HepG2 (cell line): ENCODE results near the gene VWC2L. TPM values are rescaled to one million over a fixed set of nuclear protein-coding genes. Genes with fewer than 3 reads are reported as not detected.

Source experiments
- ATAC-seq: fragments of 200-7000 bp; cut with Tn5 transposase; 3 replicates; pipeline ENCODE4 v1.9.1; 2020; ENCODE audit warnings: mild to moderate bottlenecking, moderate library complexity
- BruUV-seq: library from RNA; stranded (reverse); fragments of 400-500 nt; replicated peaks from 2 replicates; lab custom pipeline; 2021; lab: Mats Ljungman, UMichigan
- CTCF ChIA-PET: fragments of 300-600 bp; formaldehyde crosslinking; extraction: SDS; loops from one replicate; lab custom pipeline; 2021; ENCODE audit warnings: low total read pairs, inconsistent platforms, low intra/inter-chr PET ratio; lab: Yijun Ruan, JAX
- POLR2A ChIA-PET: fragments of 350-600 bp; sonication (Branson Sonifier 250); formaldehyde crosslinking; loops from one replicate; lab custom pipeline; 2020; ENCODE audit warnings: antibody characterized with exemption, inconsistent platforms; lab: Yijun Ruan, JAX
- DNase-seq: peaks from one replicate; pipeline ENCODE4 v3.0.0-alpha.2; 2015; ENCODE audit warnings: low spot score
- FAIRE-seq: peaks from 3 replicates; lab custom pipeline; 2011; peaks lifted over from hg19 to GRCh38; lab: Jason Lieb, UNC
- H2AFZ ChIP-seq: one replicate; pipeline ENCODE4 v1.6.1; 2011; ENCODE audit warnings: low read length, inconsistent platforms
- H3K27ac ChIP-seq: fragments of 300-600 bp; 3 replicates; pipeline ENCODE4 v1.8.0; 2011; ENCODE audit warnings: mixed run types, mild to moderate bottlenecking, mixed read lengths, low read length, inconsistent platforms; ENCODE audit not compliant: insufficient read depth; ENCODE audit errors: extremely low read length
- H3K27me3 ChIP-seq, 2 experiments: fragments of 200-600 bp in 1 of 2; 2 replicates in 1 of 2; 3 replicates in 1 of 2; pipeline versions ENCODE4 v1.6.0 to v1.8.0; 2011; ENCODE audit warnings: low read length in 2 of 2, mild to moderate bottlenecking in 2 of 2, moderate library complexity in 2 of 2, inconsistent platforms in 1 of 2; ENCODE audit not compliant: insufficient read depth in 2 of 2, control insufficient read depth in 1 of 2
- H3K36me3 ChIP-seq, 2 experiments: fragments of 200-600 bp in 1 of 2; replicated peaks in 1 of 2; 2 replicates in 1 of 2; 3 replicates in 1 of 2; pipeline versions ENCODE4 v1.5.1 to v1.8.0; 2011; ENCODE audit warnings: low read length in 2 of 2, inconsistent platforms in 1 of 2; ENCODE audit not compliant: insufficient read depth in 2 of 2, control insufficient read depth in 1 of 2
- H3K4me1 ChIP-seq: 2 replicates; pipeline ENCODE4 v1.5.1; 2012; ENCODE audit warnings: low read length, inconsistent platforms; ENCODE audit not compliant: insufficient read depth
- H3K4me2 ChIP-seq: 2 replicates; pipeline ENCODE4 v1.6.0; 2011; ENCODE audit warnings: low read depth, low read length, inconsistent platforms
- H3K4me3 ChIP-seq, 3 experiments: fragments of 200-600 bp in 1 of 3; sonication (generic), shearing (Covaris generic) in 1 of 3; replicated peaks in 1 of 3; 2 replicates each; pipeline ENCODE4 v1.5.1; 2011 to 2016; ENCODE audit warnings: low read length in 3 of 3, inconsistent platforms in 2 of 3, low read depth in 2 of 3, mild to moderate bottlenecking in 2 of 3, control low read depth in 1 of 3, mixed read lengths in 1 of 3; ENCODE audit not compliant: insufficient read depth in 1 of 3
- H3K79me2 ChIP-seq: one replicate; pipeline ENCODE4 v1.6.1; 2011; ENCODE audit warnings: low read length, inconsistent platforms; ENCODE audit not compliant: insufficient read depth
- H3K9ac ChIP-seq: 2 replicates; pipeline ENCODE4 v1.6.0; 2011; ENCODE audit warnings: mild to moderate bottlenecking, low read depth, low read length, inconsistent platforms; ENCODE audit not compliant: insufficient read depth
- H3K9me3 ChIP-seq: 2 replicates; pipeline ENCODE4 v1.5.1; 2012; ENCODE audit warnings: mild to moderate bottlenecking, low read length
- H4K20me1 ChIP-seq: 2 replicates; pipeline ENCODE4 v1.6.0; 2011; ENCODE audit warnings: inconsistent platforms, mild to moderate bottlenecking, low read length, moderate library complexity; ENCODE audit not compliant: insufficient read depth
- ARNT ChIP-seq: fragments of 450-650 bp; IDR thresholded peaks from 2 replicates; pipeline ENCODE4 v1.6.1; 2017
- EZH2 ChIP-seq: conservative IDR thresholded peaks from 2 replicates; pipeline ENCODE4 v1.6.1; 2012; ENCODE audit warnings: mild to moderate bottlenecking, low read depth, low read length, moderate library complexity
- GTF2F1 ChIP-seq: fragments of 150-350 bp; IDR thresholded peaks from 2 replicates; pipeline ENCODE4 v1.6.1; 2014; ENCODE audit warnings: low read length
- KDM1A ChIP-seq: IDR thresholded peaks from 2 replicates; pipeline ENCODE4 v1.6.1; 2016; ENCODE audit warnings: missing compliant biosample characterization
- NFKB2 ChIP-seq: sonication (generic); formaldehyde crosslinking; IDR thresholded peaks from 2 replicates; pipeline ENCODE4 v1.4.0; 2020; ENCODE audit warnings: missing genetic modification reagents, borderline replicate concordance
- RBFOX2 ChIP-seq: fragments of 200-400 bp; formaldehyde crosslinking; IDR thresholded peaks from 2 replicates; pipeline ENCODE4 v1.6.1; 2017; ENCODE audit warnings: low read depth, mild to moderate bottlenecking, low read length
- SMC3 ChIP-seq: IDR thresholded peaks from 2 replicates; pipeline ENCODE4 v1.6.1; 2011; ENCODE audit warnings: low read length, improper control_type of control experiment
- ZNF790 ChIP-seq: sonication (generic); formaldehyde crosslinking; IDR thresholded peaks from 2 replicates; pipeline ENCODE4 v1.8.0; 2022; ENCODE audit warnings: missing genetic modification reagents, mild to moderate bottlenecking, borderline replicate concordance
- ZNF879 ChIP-seq: sonication (generic); formaldehyde crosslinking; IDR thresholded peaks from 2 replicates; pipeline ENCODE4 v1.8.1; 2023; ENCODE audit warnings: missing genetic modification reagents
- ZNF891 ChIP-seq: sonication (generic); formaldehyde crosslinking; IDR thresholded peaks from 2 replicates; pipeline ENCODE4 v1.5.0; 2020; ENCODE audit warnings: mild to moderate bottlenecking, missing genetic modification reagents
- WGBS: methylation state at CpG from one replicate; pipeline ENCODE4 v1.1.6; 2017; ENCODE audit warnings: low lambda C conversion rate; 5-methylcytosine and 5-hydroxymethylcytosine counted together
- in situ Hi-C: cut with HindIII; loops from 2 replicates; pipeline ENCODE4 v1.10.0; 2017; ENCODE audit warnings: low pct_unique_long_range_greater_than_20kb; ENCODE audit not compliant: extremely low pct_ligation_motif_present
- intact Hi-C: fragments of 100-400 bp; cut with micrococcal nuclease; formaldehyde crosslinking; loops from one replicate; pipeline ENCODE4 v1.10.0; 2022; ENCODE audit not compliant: unreplicated experiment
- polyA plus RNA-seq, 8 experiments: library from polyadenylated mRNA; depleted of rRNA in 3 of 8; stranded (reverse) in 7 of 8; unstranded in 1 of 8; fragments of >200 nt; fragmentation: Illumina TruSeq in 4 of 8; extraction: Trizol in 4 of 8; gene quantifications; 2 replicates each; pipeline versions ENCODE4 v1.2.1 to v1.2.3, GENCODE V29; 2011 to 2016; ENCODE audit warnings: low read depth in 4 of 8, missing spikeins in 1 of 8, mixed read lengths in 1 of 8; ENCODE audit not compliant: insufficient read depth in 1 of 8
- total RNA-seq, 5 experiments: library from RNA; depleted of rRNA; stranded (reverse); fragments of >200 nt; fragmentation: Illumina TruSeq; extraction: Trizol; gene quantifications; 2 replicates each; pipeline ENCODE4 v1.2.3, GENCODE V29; 2016; ENCODE audit warnings: low read depth in 1 of 5
- TF ChIP-seq, protein P1 (sequence below): sonication (generic); formaldehyde crosslinking; conservative IDR thresholded peaks from 2 replicates; pipeline ENCODE4 v1.4.0; 2020; ENCODE audit warnings: missing genetic modification reagents
- TF ChIP-seq, protein P2 (sequence below): IDR thresholded peaks from 2 replicates; pipeline ENCODE4 v1.6.1; 2016; ENCODE audit warnings: missing compliant biosample characterization, missing genetic modification reagents, borderline replicate concordance
- TF ChIP-seq, protein P3 (sequence below): sonication (generic); formaldehyde crosslinking; conservative IDR thresholded peaks from 2 replicates; pipeline ENCODE4 v1.4.0; 2020; ENCODE audit warnings: missing genetic modification reagents

Gene VWC2L
- total and polyA plus RNA-seq, 2 of the 13 experiments (the other 11 are each of a cell fraction or from before 2014, with no cell fraction given), result not detected

DNA sequence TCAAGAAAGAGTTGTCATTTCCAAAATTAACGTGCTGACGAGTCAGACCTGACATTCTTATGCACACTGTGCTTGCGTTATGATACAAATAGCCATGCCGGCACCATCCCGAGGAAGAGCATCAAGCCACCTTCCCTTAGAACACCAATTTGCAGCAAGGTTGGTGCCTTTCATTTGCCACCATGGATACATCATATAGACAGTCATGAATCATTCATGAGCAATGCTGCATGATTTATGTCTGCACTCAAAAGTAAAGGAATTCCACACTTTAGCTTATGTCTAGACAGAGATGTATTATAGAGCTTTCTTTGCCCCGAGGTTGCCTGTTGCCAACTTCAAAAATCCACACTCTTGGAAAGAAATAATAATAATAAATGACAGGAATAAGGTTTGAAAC lies 166.9 kb downstream of the VWC2L start (continued):
- TF ChIP-seq, protein P1, sequence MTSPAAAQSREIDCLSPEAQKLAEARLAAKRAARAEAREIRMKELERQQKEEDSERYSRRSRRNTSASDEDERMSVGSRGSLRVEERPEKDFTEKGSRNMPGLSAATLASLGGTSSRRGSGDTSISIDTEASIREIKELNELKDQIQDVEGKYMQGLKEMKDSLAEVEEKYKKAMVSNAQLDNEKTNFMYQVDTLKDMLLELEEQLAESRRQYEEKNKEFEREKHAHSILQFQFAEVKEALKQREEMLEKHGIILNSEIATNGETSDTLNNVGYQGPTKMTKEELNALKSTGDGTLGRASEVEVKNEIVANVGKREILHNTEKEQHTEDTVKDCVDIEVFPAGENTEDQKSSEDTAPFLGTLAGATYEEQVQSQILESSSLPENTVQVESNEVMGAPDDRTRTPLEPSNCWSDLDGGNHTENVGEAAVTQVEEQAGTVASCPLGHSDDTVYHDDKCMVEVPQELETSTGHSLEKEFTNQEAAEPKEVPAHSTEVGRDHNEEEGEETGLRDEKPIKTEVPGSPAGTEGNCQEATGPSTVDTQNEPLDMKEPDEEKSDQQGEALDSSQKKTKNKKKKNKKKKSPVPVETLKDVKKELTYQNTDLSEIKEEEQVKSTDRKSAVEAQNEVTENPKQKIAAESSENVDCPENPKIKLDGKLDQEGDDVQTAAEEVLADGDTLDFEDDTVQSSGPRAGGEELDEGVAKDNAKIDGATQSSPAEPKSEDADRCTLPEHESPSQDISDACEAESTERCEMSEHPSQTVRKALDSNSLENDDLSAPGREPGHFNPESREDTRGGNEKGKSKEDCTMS, result no peak
- TF ChIP-seq KDM1A (no peak), ZNF879 (no peak), RBFOX2 (no peak), EZH2 (no peak), ZNF891 (CRISPR knock-in tag) (no peak), ZNF790 (no peak), ARNT (no peak), GTF2F1 (no peak)
- TF ChIP-seq, protein P2, sequence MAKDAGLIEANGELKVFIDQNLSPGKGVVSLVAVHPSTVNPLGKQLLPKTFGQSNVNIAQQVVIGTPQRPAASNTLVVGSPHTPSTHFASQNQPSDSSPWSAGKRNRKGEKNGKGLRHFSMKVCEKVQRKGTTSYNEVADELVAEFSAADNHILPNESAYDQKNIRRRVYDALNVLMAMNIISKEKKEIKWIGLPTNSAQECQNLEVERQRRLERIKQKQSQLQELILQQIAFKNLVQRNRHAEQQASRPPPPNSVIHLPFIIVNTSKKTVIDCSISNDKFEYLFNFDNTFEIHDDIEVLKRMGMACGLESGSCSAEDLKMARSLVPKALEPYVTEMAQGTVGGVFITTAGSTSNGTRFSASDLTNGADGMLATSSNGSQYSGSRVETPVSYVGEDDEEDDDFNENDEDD (CRISPR knock-in tag), result no peak

DNA sequence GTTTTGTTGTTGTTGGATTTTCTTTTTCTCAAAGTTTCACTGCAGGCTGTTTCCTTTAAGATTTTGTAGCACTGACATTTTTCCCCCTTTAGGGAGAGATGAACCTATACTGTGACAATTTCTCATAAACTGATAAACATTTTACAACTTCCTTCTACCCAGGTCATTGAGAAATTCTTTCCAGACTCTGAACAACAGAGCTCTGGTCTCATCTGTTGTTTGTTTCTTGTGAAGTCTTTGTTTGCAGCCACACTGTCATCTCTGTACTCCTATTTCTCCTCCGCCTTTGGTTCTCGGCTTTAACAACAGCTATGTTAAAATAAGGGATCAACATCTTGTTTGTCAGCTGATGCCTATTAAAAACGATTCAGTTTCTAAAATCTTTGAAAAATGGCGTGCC lies 167.6 kb downstream of the VWC2L start:
- Histone ChIP-seq H2AFZ (no peak overlapping the region), H3K4me3 (no peak overlapping the region), H3K4me1 (no peaks in the 10 kb centered on the region), H3K9me3 (no peaks in the 10 kb centered on the region), H4K20me1 (no peaks in the 10 kb centered on the region), H3K9ac (no peak overlapping the region), H3K4me2 (no peak overlapping the region), H3K27ac (no peak overlapping the region), H3K79me2 (no peaks in the 10 kb centered on the region), H3K27me3 (peaks cover 0 to 7% of the 10 kb centered on the region in 2 experiments; a peak in 2 of 5 replicates), H3K36me3 (no peaks in the 10 kb centered on the region)
- TF ChIP-seq, protein P3, sequence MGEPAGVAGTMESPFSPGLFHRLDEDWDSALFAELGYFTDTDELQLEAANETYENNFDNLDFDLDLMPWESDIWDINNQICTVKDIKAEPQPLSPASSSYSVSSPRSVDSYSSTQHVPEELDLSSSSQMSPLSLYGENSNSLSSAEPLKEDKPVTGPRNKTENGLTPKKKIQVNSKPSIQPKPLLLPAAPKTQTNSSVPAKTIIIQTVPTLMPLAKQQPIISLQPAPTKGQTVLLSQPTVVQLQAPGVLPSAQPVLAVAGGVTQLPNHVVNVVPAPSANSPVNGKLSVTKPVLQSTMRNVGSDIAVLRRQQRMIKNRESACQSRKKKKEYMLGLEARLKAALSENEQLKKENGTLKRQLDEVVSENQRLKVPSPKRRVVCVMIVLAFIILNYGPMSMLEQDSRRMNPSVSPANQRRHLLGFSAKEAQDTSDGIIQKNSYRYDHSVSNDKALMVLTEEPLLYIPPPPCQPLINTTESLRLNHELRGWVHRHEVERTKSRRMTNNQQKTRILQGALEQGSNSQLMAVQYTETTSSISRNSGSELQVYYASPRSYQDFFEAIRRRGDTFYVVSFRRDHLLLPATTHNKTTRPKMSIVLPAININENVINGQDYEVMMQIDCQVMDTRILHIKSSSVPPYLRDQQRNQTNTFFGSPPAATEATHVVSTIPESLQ (CRISPR knock-in tag), result no peak
- TF ChIP-seq SMC3 (no peak), NFKB2 (CRISPR knock-in tag) (no peak)
- DNase-seq (no peak), ATAC-seq (no peak), FAIRE-seq (no peak)
- CTCF ChIA-PET, result no interaction called here
- 15% methylated on average over 4 of the region's 4 CpGs for whole genome bisulfite sequencing
- no TSS peak for BruUV-seq
- intact Hi-C loops, result no loop called here
- POLR2A ChIA-PET, result no interaction called here
- in situ Hi-C loops, result no loop called here
